Suprapubic skin (tissue), 4 donors: ENCODE results near the gene LMBR1L. TPM values are rescaled to one million over a fixed set of nuclear protein-coding genes. Genes with fewer than 3 reads are reported as not detected.
"Not testable (repeated sequence)": the region's sequence is repeated elsewhere in the genome, so short reads cannot be mapped to it uniquely, and the experiment has no call there.

Experiments
- DNase-seq, 2 donors: peaks; one replicate each; pipeline ENCODE4 v3.0.0-alpha.2; 2019; ENCODE audit warnings: low spot score in 2 of 2
- H3K27ac ChIP-seq: fragments of 200-600 bp; sonication (generic); one replicate; pipeline ENCODE4 v1.5.1; 2019
- H3K27me3 ChIP-seq: fragments of 200-600 bp; sonication (generic); one replicate; pipeline ENCODE4 v1.5.1; 2019
- H3K36me3 ChIP-seq: fragments of 200-600 bp; sonication (generic); one replicate; pipeline ENCODE4 v1.5.1; 2019
- H3K4me1 ChIP-seq: fragments of 200-600 bp; sonication (generic); one replicate; pipeline ENCODE4 v1.5.1; 2019
- H3K4me3 ChIP-seq: fragments of 200-600 bp; sonication (generic); one replicate; pipeline ENCODE4 v1.5.1; 2019; ENCODE audit warnings: mild to moderate bottlenecking
- H3K9me3 ChIP-seq: fragments of 200-600 bp; sonication (generic); one replicate; pipeline ENCODE4 v1.5.1; 2019
- CTCF ChIP-seq, 2 donors: fragments of 200-600 bp in 1 of 2; fragments of 450-650 bp in 1 of 2; sonication (generic) in 1 of 2; IDR thresholded peaks; one replicate each; pipeline ENCODE4 v1.5.1; 2016 to 2019; ENCODE audit warnings: antibody characterized with exemption in 2 of 2, mild to moderate bottlenecking in 1 of 2, moderate library complexity in 1 of 2
- EP300 ChIP-seq: sonication (generic); formaldehyde crosslinking; IDR thresholded peaks from one replicate; pipeline ENCODE4 v1.6.1; 2017; ENCODE audit warnings: antibody characterized with exemption
- POLR2A ChIP-seq, 2 donors: fragments of 450-650 bp; IDR thresholded peaks; one replicate each; pipeline ENCODE4 v1.6.1; 2017; ENCODE audit warnings: antibody characterized with exemption in 2 of 2, mild to moderate bottlenecking in 2 of 2, moderate library complexity in 2 of 2
- POLR2AphosphoS5 ChIP-seq, 3 donors: sonication (generic); formaldehyde crosslinking; IDR thresholded peaks; one replicate each; pipeline ENCODE4 v1.6.1; 2017; ENCODE audit warnings: antibody characterized with exemption in 3 of 3
- WGBS: methylation state at CpG from one replicate; pipeline ENCODE4 v1.1.5; 2018; 5-methylcytosine and 5-hydroxymethylcytosine counted together
- total RNA-seq, 4 donors: library from RNA; depleted of rRNA; stranded (reverse); fragments of >200 nt; gene quantifications; one replicate each; pipeline ENCODE4 v1.1.0, GENCODE V29; 2016

Gene LMBR1L
- total RNA-seq, 4 donors from 2014 or later: 25.3 to 152 (median 62.3) TPM

- Histone ChIP-seq H3K4me3 (peak overlapping the region; percentile 90), H3K4me1 (peaks cover 37% of the 10 kb centered on the region), H3K36me3 (peaks cover 25% of the 10 kb centered on the region), H3K9me3 (no peaks in the 10 kb centered on the region), H3K27ac (peak overlapping the region; percentile 99), H3K27me3 (no peaks in the 10 kb centered on the region)
- WGBS: 34% methylated on average over 17 of the region's 18 CpGs
- DNase-seq: no peak
- no peak for TF ChIP-seq POLR2AphosphoS5 (IDR thresholded peaks at IDR 0.05)
- TF ChIP-seq POLR2A (IDR thresholded peaks at IDR 0.05): no peak
- TF ChIP-seq CTCF (IDR thresholded peaks at IDR 0.05): no peak
- no peak for TF ChIP-seq EP300
These were observed 18.9 kb upstream of the LMBR1L start for GRCh38 chr12:49129332-49130150.

GRCh38 chr12:49127971-49128370, 17.3 kb upstream of the LMBR1L start:
- peaks cover 30% of the 10 kb centered on the region for H3K4me1 ChIP-seq
- 96% methylated on average over 5 of the region's 8 CpGs for WGBS
- not testable (repeated sequence) for H3K4me3 ChIP-seq

GRCh38 chr12:49126852-49127763, 16.5 kb upstream of the LMBR1L start:
- Histone ChIP-seq H3K36me3 (peaks cover 25% of the 10 kb centered on the region), H3K4me1 (peaks cover 21% of the 10 kb centered on the region), H3K4me3 (no peak overlapping the region), H3K27me3 (no peaks in the 10 kb centered on the region), H3K9me3 (no peaks in the 10 kb centered on the region), H3K27ac (no peak overlapping the region)
- WGBS: 78% methylated on average over 4 of the region's 4 CpGs
- TF ChIP-seq POLR2A (IDR thresholded peaks at IDR 0.05) (no peak), POLR2AphosphoS5 (IDR thresholded peaks at IDR 0.05) (no peak), EP300 (no peak), CTCF (IDR thresholded peaks at IDR 0.05) (no peak)
- DNase-seq: peak in 1 of 2 donors; percentile 10

More at GRCh38 chr12:49127971-49128370, 17.3 kb upstream of the LMBR1L start:
- peaks cover 25% of the 10 kb centered on the region for H3K36me3 ChIP-seq
- not testable (repeated sequence) for H3K27me3 ChIP-seq, H3K27ac ChIP-seq, DNase-seq, H3K9me3 ChIP-seq

GRCh38 chr12:49121047-49121696, 10.5 kb upstream of the LMBR1L start:
- H3K9me3 ChIP-seq: no peaks in the 10 kb centered on the region
- peak in 1 of 2 donors; percentile 55 for TF ChIP-seq CTCF (IDR thresholded peaks at IDR 0.05)
- TF ChIP-seq EP300: no peak

GRCh38 chr12:49111206-49111605, 559 bp upstream of the LMBR1L start:
- 47% methylated on average over 6 of the region's 6 CpGs for WGBS
- Histone ChIP-seq H3K4me3 (peak overlapping the region; percentile 86), H3K36me3 (peaks cover 4% of the 10 kb centered on the region), H3K27ac (peak overlapping the region; percentile 92), H3K27me3 (no peaks in the 10 kb centered on the region), H3K9me3 (no peaks in the 10 kb centered on the region), H3K4me1 (peaks cover 42% of the 10 kb centered on the region)
- no peak for TF ChIP-seq EP300
- no peak for DNase-seq

More at GRCh38 chr12:49121047-49121696, 10.5 kb upstream of the LMBR1L start:
- Histone ChIP-seq H3K36me3 (no peaks in the 10 kb centered on the region), H3K4me3 (no peak overlapping the region), H3K27ac (no peak overlapping the region), H3K27me3 (no peaks in the 10 kb centered on the region), H3K4me1 (no peaks in the 10 kb centered on the region)
- WGBS: 37% methylated on average over 6 of the region's 6 CpGs
- no peak for DNase-seq
